HG03439 (cell line): Measurements from ENCODE around the gene TDRKH.
"Not testable (repeated sequence)": the region's sequence is repeated elsewhere in the genome, so short reads cannot be mapped to it uniquely, and the experiment has no call there.

Experiments
- ATAC-seq: cut with Tn5 transposase; IDR thresholded peaks from one replicate; pipeline ENCODE4 v1.9.1; 2021; ENCODE audit warnings: mild to moderate bottlenecking, moderate library complexity; ENCODE audit not compliant: unreplicated experiment

The TDRKH gene

DNA sequence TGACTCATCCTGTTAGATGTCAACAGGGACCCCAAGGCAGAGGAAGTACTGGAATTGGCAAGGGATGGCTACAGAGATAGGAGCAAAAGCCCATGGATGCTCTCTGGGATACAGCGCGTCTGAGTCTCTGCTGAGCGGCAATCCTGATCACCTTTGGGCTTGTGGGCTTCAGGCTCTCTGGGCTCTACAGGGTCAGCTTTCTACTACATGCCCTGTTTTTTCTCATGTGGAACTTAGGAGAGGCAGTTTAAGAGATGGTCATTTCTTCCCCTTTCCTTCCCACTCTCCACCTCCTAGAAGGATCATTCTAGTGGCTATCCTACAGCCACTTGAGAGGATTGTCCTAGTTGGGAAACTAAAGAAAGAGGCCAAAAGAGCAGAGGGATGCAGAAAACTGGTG, 13.6 kb upstream of the TDRKH start:
- ATAC-seq = no peak

DNA sequence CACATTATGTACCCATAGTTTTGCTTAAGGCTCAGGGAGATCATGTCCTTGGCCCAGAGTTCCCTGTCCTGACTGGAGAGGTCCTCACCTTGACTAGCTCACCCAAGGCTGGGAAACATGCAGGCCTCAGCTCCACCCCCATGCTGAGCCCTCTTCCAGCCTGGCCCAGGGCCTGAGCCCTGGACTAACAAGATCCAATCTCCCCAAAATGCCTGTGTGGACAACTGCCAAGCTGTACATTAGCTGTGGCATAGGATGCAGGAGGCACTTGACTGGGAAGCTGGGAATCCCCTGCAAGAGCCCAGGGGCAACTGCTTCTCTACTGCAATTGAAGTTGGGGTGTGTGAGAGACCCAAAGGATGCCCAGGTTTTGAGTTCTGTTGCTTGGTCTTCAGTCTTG, 12.9 kb upstream of the TDRKH start:
- no peak for ATAC-seq

DNA sequence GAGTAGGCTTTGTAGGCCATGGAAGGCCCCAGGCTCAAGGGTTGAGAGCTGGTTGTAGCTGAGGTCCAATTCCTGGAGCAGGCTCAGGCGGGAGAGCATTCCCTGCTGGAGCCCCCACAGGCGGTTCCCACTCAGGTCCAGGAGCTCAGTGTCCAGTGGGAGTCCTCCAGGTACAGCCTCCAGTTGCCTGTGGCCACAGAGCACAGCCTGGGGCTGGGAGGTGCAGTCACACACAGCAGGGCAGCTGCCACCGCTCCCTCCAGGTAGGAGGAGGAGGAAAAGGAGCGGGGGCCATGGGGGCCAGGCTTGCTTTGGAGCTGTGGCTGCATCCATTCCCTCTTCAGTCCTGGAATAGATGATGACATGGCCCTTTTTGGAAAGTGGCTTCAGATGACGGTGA, 12.1 kb upstream of the TDRKH start:
- no peak for ATAC-seq

DNA sequence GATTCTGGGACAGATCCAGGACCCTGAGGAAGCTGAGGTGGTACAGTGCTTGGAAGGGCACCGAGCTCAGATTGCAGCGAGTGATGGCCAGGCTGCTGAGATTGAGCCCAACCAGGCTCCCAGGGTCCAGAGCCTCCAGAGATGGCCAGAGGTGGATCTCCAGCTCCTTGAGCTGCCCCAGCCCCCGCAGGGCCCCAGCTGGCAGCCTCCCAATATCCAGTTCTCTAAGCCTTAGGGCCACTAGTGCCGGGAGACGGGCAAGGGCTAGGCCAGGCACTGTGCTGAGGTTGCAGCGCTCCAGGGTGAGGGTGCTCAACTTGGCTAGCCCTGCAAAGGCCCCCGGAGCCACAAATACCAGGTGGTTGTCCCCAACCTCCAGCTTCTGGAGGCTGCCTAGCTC, 11.5 kb upstream of the TDRKH start:
- ATAC-seq = no peak

DNA sequence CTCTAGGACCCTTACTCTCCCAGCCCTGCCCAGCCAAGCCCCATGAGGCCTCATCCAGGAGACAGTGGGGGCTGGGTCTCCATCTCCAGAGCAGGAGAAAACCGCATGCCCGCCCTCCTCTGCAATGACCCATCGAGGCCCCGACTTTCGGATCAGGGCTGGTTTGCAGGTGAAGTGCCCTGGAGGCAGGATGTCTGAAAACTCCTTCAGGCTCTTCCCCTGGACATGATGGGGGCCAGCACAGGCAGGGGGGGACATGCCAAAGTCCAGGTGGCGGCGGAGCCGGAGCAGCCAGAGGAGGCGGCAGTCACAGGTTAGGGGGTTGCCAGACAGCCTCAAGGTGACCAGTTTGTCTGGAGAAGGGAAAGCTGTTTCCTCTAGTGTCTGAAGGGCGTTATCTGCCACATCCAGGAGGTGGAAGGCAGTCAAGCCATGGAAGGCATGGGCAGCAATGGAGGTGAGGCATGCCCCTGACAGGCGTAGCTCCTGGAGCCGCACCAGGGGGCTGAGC, 11.1 kb upstream of the TDRKH start:
- no peak for ATAC-seq

DNA sequence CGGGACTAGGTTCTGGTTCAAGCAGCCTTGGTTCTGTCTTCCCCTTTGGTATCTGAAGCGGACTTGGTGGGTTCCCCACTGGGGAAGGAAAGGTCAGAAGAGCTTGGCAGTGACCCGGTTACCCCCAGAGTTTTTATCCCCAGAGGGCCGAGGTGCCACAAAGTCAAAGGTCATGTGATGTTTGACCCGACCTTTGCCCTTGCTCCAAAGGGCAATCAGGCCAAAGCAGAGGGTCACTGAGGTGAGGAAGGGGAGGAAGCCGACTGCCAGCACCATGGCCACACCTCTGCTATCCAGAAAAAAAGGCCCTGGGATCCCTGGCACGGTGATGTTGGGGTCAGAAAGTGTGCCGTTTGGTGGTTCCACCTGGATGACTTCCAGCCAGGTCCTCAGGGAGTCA, 10.5 kb upstream of the TDRKH start:
- ATAC-seq = no peak

DNA sequence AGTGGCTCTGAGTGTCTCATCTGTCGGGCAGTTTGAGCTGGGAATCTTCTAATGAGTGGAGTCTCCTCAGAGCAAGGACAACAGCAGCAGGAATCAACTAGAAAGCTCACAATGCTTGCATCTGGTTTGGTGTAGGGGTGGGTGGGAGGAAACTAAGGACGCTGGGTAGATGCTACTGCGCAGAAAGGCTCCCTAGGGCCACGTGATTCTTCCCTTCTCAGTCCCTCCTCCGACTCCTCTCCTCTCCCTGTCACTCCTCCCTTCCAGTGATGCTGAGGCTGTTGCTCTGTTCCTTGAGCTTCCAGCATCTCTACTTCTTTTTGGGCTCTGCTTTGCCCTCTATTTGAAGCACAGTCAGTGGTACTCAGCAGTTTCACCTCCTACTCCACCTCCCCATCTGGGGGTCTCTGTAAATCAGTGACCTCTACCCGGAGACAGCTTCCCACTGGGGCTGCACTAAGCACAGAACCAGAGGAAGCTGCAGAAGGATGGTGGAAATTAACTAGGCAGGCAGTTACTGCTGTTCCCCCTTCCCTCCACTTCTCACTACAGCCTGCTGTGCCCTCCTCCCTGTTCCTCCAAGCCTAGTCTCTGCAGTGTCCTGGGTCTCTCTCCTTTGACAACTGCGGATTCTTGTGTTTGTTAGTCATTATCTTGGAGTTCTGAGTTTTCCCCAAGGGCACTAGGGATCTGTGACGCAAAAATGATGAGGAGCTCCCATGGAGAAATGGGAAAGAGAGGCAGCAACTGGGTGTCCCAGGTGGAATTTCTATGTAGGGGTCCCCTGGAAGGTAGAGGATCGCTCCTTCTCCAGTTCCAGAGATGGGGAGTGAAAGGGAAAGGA, 9.1 kb upstream of the TDRKH start:
- no peak for ATAC-seq

DNA sequence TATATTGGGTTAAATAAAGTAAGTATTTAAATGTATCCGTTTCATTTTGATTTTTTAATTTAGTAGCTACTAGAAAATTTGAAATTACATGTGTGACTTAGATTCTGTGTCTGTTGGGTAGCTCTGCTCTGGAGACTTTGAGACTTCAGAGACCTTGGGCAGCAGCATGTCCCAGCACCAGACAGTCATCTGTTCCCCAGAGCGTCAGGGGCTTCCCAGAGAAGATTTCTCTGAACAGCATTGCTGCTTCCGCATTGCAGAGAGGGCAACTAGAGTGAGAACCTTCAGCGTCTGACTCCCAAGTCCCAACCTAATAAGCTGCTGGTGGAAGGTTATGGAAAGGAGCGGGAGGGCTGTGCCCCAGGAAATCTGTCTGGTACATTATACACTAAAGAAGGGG, 8.3 kb upstream of the TDRKH start:
- ATAC-seq = no peak

DNA sequence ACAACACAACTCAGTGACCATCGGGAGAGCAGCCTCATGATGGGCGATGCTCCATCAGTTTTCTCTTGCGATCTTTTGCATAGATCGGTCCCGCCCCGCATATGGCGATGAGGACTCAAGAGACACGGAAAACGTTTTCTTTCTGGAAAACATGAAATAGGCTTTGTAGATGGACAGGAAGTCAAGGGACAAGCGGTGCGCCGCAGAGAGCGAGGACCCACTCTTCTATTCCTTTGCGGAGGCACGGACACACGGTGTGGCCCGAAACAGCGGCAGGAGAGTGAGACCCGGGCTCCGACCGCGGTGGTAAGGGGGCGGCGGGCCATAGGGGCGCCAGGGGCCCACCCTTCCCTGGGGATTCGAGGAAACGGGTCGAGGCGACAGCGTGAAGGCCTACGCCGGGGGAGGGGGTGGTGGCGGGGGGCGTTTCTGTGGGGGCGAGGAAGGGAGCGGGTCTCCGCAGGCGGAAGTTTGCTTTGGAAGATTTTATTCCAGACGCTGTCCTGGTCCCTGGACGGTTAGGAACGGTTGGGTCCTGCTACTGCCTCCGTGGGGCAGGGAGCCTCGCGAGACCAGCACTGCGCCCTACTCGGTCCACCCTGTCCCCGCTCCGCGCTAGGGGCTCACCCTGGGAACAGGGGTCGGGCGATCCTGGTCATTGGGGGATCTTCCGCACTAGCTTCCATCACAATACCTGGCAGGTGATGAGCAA, 796 bp upstream of the TDRKH start:
- no peak for ATAC-seq

DNA sequence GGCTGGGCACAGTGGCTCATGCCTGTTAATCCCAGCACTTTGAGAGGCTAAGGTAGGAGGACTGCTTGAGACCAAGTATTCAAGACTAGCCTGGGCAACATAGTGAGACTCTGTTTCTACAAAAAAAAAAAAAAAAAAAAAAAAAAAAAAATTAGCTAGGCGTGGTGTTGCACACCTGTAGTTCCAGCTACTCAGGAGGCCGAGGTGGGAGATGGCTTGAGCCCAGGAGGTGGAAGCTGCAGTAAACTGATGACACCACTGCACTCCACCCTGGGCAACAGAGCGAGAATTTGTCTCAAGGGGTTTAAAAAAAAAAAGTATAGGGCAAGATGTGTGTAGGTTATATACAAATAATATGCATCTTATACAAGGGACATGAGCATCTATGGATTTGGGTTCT, 2.6 kb downstream of the TDRKH start:
- ATAC-seq = no peak

DNA sequence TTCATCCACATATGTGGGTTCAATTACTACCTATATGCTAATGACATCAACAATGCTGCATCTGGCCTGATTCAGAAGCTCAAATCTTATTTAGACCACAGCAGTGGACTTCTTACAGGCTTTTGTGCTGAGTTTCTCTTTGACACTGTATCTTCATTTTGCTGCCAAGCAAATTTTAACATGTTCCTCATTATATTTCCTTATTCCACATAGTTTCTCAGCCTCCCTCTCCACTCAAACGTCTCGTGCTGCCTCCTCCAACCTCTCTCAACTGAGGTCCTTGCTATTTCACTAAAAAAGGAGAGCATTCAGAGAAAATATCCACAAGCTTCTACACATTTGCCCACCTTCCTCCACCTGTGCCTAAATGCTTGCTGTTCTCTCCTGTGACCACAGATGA, 6.5 kb downstream of the TDRKH start:
- ATAC-seq = no peak

DNA sequence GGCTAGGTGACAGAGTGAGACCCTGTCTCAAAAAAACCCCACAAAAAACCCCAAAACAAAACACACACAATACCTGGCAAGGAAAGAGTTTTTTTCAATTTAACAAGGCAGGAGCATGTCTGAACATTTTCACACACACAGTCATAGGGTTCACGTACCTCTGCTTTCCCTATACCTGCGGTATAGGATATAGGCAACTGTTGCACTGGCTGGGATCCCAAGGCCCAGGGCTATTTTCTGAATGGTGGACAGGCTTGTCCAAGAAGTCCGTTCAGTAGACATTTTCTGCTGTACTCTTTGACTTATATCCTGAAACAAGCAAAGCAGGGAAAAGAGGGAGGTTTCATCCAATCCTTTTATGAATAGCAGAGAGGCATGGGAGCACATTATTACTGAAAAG, 7.6 kb downstream of the TDRKH start:
- ATAC-seq = no peak

DNA sequence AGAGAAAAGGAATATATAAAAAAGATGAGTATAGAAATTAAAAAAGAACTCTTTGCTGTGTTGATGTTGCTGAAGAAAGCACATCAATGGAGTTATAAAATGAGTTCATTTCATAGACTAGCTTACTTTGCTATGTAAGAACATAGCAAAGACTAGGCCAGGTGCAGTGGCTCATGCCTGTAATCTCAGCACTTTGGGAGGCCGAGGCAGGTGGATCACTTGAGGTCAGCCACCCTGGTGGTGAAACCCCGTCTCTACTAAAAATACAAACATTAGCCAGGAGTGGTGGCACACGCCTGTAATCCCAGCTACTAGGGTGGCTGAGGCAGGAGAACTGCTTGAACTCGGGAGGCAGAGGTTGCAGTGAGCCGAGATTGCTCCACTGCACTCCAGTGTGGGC, 8.3 kb downstream of the TDRKH start:
- ATAC-seq = not testable (repeated sequence)

DNA sequence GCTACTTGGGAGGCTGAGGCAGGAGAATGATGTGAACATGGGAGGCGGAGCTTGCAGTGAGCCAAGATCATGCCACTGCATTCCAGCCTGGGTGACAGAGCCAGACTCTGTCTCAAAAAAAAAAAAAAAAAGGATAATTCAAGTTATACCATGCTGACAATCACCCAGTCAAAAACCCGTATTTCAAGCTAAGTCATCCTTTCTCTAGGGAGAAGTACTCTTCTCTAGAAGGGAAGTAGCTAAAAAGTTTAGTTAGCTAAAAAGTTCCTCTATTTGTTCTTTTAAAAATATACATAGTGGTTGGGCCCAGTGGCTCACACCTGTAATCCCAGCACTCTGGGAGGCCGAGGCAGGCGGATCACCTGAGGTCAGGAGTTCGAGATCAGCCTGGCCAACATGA, 9.6 kb downstream of the TDRKH start:
- not testable (repeated sequence) for ATAC-seq

DNA sequence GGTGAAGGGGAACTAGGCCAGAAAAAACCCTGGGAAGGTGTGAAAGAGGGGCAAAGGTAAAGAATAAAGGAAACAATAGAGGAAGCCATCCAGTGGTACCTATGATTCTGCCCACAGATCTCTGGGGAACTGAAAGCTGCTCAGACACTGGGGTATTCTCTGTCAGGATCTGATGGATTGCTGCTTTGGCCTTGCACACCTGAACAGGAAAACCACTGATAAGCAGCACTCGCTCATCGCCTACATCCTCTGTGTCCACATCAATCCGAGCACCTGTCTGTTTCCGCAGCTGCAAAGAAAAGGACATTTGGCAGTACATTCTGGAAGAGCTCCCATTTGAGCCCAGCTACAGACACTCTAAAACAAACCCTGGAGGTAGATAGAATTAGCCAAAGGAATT, 10.4 kb downstream of the TDRKH start:
- no peak for ATAC-seq

DNA sequence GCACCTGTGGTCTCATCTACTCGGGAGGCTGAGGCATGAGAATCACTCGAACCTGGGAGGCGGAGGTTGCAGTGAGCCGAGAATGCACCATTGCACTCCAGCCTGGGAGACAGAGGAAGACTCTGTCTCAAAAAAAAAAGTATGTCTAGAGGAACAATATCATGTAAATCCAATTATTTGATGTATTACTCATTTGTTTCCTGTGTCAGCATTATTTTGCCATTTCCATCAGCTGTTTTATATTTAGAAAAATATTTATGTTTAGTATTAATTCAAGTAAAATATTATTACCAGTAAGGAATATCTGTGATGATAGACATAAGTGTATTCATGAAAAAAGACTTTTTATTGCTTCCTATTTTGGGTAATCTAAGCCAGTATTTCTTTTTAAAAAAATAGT, 13.0 kb downstream of the TDRKH start:
- no peak for ATAC-seq

DNA sequence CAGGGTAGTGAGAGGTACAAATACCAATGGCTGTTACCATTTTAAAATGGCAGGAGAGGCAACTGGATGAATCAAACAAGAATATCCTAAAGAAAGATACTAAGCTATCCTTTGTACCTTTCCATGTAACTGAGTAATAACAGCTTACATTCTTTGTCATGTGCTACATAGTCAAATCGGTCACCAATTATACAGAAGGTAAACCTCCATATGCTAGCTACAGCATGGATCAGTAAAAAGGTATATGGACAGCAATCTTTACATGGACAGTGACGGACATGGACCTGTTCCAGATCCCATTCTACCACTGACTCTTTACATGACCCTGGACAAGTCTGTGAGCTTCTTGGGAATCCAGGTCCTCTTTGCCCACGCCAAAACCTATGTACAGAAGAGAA, 13.6 kb downstream of the TDRKH start:
- ATAC-seq = no peak

DNA sequence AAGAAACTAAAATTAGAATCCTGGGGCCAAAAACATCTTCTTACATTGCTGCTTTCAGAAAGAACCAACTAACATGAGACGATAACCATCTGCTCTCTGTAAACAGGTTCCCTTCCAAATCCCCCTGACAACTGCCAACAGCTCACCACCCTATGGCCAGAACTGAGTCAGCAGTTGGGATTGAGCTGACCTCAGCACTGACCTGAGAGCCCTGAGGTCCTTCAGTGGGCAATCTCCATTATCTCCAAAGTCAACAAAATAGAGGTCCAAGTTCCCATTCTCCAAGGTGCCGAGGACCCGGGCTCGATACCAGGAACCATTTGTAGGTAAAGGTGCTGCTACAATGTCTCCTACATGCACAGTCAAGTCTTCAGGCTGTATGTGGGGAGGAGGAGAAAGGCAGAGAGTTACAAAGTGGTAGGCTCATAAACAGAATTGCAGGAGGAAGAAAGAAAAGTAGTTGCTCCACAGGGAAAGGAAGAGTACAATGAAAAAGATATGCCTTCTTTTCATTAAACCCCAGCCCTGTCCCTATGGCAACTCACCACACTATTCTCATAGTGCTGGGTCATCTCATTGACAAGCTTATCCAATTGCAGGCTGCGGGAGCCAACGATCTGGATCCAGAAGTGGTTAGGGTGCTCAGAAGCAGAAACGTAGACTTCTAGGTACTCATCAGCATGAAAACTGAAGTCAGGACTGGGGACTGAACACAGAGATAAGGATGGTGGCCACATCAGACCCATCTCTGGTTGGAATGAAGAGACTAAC, 14.2 kb downstream of the TDRKH start:
- ATAC-seq = no peak

DNA sequence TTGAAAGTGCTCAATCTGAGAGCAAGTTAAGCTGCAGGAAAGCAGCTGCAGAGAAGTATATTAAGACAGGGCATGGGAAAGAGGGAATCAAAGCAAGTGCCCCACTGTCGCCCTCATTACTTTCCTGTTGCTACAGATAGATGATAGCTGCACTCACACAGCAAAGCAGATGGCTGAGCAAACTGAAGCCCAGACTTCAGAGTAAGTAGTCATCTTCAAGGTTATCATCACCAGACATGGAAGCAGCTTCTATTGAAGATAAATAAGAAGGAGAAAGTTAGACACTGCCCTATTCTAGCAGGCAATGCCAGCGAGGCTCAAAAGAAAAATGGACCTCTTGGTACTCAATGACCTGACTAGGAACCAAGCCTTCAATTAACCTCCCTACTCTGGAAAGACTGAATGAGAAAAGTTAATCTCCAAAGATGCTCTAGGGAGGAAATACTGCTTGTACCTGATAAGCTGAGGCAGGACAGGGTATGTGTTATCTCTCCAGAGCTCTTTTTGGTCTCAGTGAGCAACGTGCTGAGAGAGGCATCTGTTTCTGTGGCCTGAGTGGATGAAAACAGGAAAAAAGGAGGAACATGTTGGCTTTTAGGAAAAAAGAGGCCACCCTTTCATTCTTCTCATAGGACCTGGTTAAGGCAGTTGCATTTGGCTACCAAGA, 15.9 kb downstream of the TDRKH start:
- ATAC-seq = no peak

DNA sequence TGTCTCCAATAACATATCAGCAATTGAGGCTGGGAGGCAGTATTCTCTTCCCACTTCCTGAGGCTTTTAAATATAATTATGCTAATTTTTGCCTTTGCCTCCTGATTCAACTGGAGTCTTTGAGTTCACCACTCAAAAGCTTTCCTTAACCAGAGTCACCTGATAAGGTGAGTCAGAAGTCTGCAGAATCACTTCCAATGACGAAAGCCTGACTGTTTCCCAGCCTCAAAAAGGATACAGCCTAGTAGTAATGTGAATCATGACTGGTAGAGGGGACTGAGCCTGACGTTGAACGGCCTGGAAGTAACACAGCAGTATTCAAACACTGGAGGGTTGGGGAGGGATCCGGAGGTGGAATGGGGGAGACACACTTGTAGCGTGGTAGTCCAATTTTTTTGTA, 16.6 kb downstream of the TDRKH start:
- no peak for ATAC-seq

DNA sequence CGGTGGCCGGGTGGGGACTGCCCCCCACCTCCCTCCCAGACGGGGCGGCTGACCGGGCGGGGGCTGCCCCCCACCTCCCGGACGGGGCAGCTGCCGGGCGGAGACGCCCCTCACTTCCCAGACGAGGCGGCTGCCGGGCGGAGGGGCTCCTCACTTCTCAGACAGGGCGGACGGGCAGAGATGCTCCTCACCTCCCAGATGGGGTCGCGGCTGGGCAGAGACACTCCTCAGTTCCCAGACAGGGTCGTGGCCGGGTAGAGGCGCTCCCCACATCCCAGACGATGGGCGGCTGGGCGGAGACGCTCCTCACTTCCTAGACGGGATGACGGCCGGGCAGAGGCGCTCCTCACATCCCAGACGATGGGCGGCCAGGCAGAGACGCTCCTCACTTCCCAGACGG, 21.0 kb downstream of the TDRKH start:
- ATAC-seq = not testable (repeated sequence)
